SH-SY5Y (cell line): ENCODE results near the gene WDR64.

Source experiments
- GATA2 ChIP-seq: IDR thresholded peaks from 2 replicates; pipeline ENCODE4 v1.6.1; 2011; ENCODE audit warnings: mild to moderate bottlenecking, low read depth, low read length
- GATA3 ChIP-seq: IDR thresholded peaks from 2 replicates; pipeline ENCODE4 v1.6.1; 2011; ENCODE audit warnings: low read depth, mild to moderate bottlenecking, low read length, moderate library complexity

- TF ChIP-seq GATA2 (no peak), GATA3 (no peak)
These were observed 121.9 kb downstream of the WDR64 start for GRCh38 chr1:241773991-241774390.
